Suprapubic skin (tissue), 4 donors: ENCODE measurements around the gene MTMR3. TPM values are rescaled to one million over a fixed set of nuclear protein-coding genes. Genes with fewer than 3 reads are reported as not detected.

Experiments
- DNase-seq, 2 donors: peaks; one replicate each; pipeline ENCODE4 v3.0.0-alpha.2; 2019; ENCODE audit warnings: low spot score in 2 of 2
- H3K27ac ChIP-seq: fragments of 200-600 bp; sonication (generic); one replicate; pipeline ENCODE4 v1.5.1; 2019
- H3K27me3 ChIP-seq: fragments of 200-600 bp; sonication (generic); one replicate; pipeline ENCODE4 v1.5.1; 2019
- H3K36me3 ChIP-seq: fragments of 200-600 bp; sonication (generic); one replicate; pipeline ENCODE4 v1.5.1; 2019
- H3K4me1 ChIP-seq: fragments of 200-600 bp; sonication (generic); one replicate; pipeline ENCODE4 v1.5.1; 2019
- H3K4me3 ChIP-seq: fragments of 200-600 bp; sonication (generic); one replicate; pipeline ENCODE4 v1.5.1; 2019; ENCODE audit warnings: mild to moderate bottlenecking
- H3K9me3 ChIP-seq: fragments of 200-600 bp; sonication (generic); one replicate; pipeline ENCODE4 v1.5.1; 2019
- CTCF ChIP-seq, 2 donors: fragments of 200-600 bp in 1 of 2; fragments of 450-650 bp in 1 of 2; sonication (generic) in 1 of 2; IDR thresholded peaks; one replicate each; pipeline ENCODE4 v1.5.1; 2016 to 2019; ENCODE audit warnings: antibody characterized with exemption in 2 of 2, mild to moderate bottlenecking in 1 of 2, moderate library complexity in 1 of 2
- EP300 ChIP-seq: sonication (generic); formaldehyde crosslinking; IDR thresholded peaks from one replicate; pipeline ENCODE4 v1.6.1; 2017; ENCODE audit warnings: antibody characterized with exemption
- POLR2A ChIP-seq, 2 donors: fragments of 450-650 bp; IDR thresholded peaks; one replicate each; pipeline ENCODE4 v1.6.1; 2017; ENCODE audit warnings: antibody characterized with exemption in 2 of 2, mild to moderate bottlenecking in 2 of 2, moderate library complexity in 2 of 2
- POLR2AphosphoS5 ChIP-seq, 3 donors: sonication (generic); formaldehyde crosslinking; IDR thresholded peaks; one replicate each; pipeline ENCODE4 v1.6.1; 2017; ENCODE audit warnings: antibody characterized with exemption in 3 of 3
- WGBS: methylation state at CpG from one replicate; pipeline ENCODE4 v1.1.5; 2018; 5-methylcytosine and 5-hydroxymethylcytosine counted together
- total RNA-seq, 4 donors: library from RNA; depleted of rRNA; stranded (reverse); fragments of >200 nt; gene quantifications; one replicate each; pipeline ENCODE4 v1.1.0, GENCODE V29; 2016

Gene MTMR3
- total RNA-seq, 4 donors from 2014 or later, result 57.8 to 136 (median 66.0) TPM

- H3K27ac ChIP-seq, result no peak overlapping the region
- no peak for TF ChIP-seq EP300
- H3K9me3 ChIP-seq, result no peaks in the 10 kb centered on the region
- no peaks in the 10 kb centered on the region for H3K4me1 ChIP-seq
- 80% methylated on average over 2 of the region's 2 CpGs for WGBS
- no peak overlapping the region for H3K4me3 ChIP-seq
- no peak for DNase-seq
- H3K27me3 ChIP-seq, result no peaks in the 10 kb centered on the region
- H3K36me3 ChIP-seq, result peaks cover 90% of the 10 kb centered on the region
Observed at GRCh38 chr22:30010789-30011405, 127.9 kb downstream of the MTMR3 start.

DNA sequence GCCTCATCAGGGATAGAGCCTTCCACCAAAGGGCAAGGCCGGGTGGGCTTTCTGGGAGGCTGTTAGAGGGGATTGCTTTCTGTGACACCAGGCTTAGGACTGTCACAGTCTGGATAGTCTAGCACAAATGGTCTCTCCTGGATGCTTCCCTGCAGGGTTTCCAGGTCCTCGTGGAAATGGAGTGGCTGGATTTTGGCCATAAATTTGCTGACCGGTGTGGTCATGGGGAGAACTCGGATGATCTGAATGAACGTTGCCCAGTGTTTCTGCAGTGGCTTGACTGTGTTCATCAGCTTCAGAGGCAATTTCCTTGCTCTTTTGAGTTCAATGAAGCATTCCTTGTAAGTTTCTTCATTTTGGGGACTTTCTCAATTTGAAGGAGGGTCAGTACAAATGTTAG is 130.2 kb downstream of the MTMR3 start:
- TF ChIP-seq POLR2A (IDR thresholded peaks at IDR 0.05) (no peak), CTCF (IDR thresholded peaks at IDR 0.05) (no peak), EP300 (no peak), POLR2AphosphoS5 (IDR thresholded peaks at IDR 0.05) (no peak)
- Histone ChIP-seq H3K27me3 (no peaks in the 10 kb centered on the region), H3K27ac (no peak overlapping the region), H3K36me3 (peaks cover 92% of the 10 kb centered on the region), H3K4me3 (no peak overlapping the region), H3K9me3 (no peaks in the 10 kb centered on the region), H3K4me1 (no peaks in the 10 kb centered on the region)
- DNase-seq, result no peak
- WGBS, result 67% methylated on average over 5 of the region's 5 CpGs

DNA sequence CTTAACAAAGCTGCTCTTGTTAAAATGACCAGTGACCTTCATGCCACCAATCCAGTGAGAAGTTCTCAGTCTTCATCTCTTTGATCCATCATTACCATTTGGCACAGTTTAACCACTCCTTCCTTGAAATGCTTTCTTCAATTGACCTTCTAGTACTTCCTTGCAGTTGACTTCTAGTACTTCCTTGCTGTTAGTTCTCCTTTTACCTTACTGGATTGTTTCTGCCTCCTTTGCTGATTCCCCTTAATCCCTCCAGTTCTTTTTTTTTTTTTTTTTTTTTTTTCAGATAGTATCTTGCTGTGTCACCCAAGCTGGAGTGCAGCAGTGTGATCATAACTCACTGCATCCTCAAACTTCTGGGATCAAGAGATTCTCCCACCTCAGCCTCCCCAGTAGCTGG is 131.3 kb downstream of the MTMR3 start:
- no peak overlapping the region for H3K4me3 ChIP-seq
- H3K27me3 ChIP-seq, result no peaks in the 10 kb centered on the region
- no peak overlapping the region for H3K27ac ChIP-seq
- H3K4me1 ChIP-seq, result no peaks in the 10 kb centered on the region
- no peak for TF ChIP-seq POLR2AphosphoS5 (IDR thresholded peaks at IDR 0.05)
- TF ChIP-seq CTCF (IDR thresholded peaks at IDR 0.05), result no peak
- TF ChIP-seq POLR2A (IDR thresholded peaks at IDR 0.05), result no peak
- no peaks in the 10 kb centered on the region for H3K9me3 ChIP-seq
- no peak for DNase-seq
- H3K36me3 ChIP-seq, result peaks cover 92% of the 10 kb centered on the region

DNA sequence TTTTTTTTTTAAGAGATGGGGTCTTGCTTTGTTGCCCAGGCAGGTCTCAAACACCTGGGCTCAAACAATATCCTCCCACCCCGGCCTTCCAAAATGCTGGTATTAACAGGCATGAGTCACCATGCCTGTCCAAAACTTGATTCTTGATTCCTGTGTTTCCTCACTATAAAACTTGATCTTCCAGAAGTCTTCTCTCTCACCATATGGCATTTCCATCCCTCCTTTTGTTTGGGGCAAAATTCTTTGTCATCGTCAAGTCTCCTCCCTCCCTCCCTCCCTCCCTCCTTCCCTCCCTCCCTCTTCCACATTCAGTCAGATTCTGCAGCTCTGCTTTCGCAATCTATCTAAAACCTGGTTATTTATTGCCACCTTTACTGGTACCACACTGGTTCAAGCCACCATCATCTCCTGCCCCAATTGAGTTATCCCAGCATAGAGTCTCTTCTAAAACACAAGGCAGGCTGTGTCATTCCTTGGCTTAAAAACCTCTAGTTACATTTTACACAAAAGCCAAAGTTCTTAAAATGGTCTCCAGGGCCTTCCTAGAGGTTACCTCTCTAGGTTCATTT is 132.3 kb downstream of the MTMR3 start:
- Histone ChIP-seq H3K36me3 (peaks cover 92% of the 10 kb centered on the region), H3K27me3 (no peaks in the 10 kb centered on the region), H3K9me3 (no peaks in the 10 kb centered on the region), H3K4me3 (no peak overlapping the region), H3K4me1 (no peaks in the 10 kb centered on the region), H3K27ac (no peak overlapping the region)
- no peak for DNase-seq
- no peak for TF ChIP-seq EP300
- WGBS, result 83% methylated on average over 3 of the region's 3 CpGs

- no peaks in the 10 kb centered on the region for H3K9me3 ChIP-seq
- H3K4me3 ChIP-seq, result no peak overlapping the region
- H3K36me3 ChIP-seq, result peaks cover 92% of the 10 kb centered on the region
- DNase-seq, result no peak
- 94% methylated on average over 1 of the region's 1 CpG for WGBS
- no peak overlapping the region for H3K27ac ChIP-seq
- H3K4me1 ChIP-seq, result no peaks in the 10 kb centered on the region
- no peaks in the 10 kb centered on the region for H3K27me3 ChIP-seq
- TF ChIP-seq EP300 (no peak), CTCF (IDR thresholded peaks at IDR 0.05) (no peak), POLR2A (IDR thresholded peaks at IDR 0.05) (no peak), POLR2AphosphoS5 (IDR thresholded peaks at IDR 0.05) (no peak)
Observed at GRCh38 chr22:30015846-30016245, 132.9 kb downstream of the MTMR3 start.

GRCh38 chr22:30016596-30016995 is 133.6 kb downstream of the MTMR3 start:
- no peaks in the 10 kb centered on the region for H3K9me3 ChIP-seq
- H3K4me3 ChIP-seq, result no peak overlapping the region
- TF ChIP-seq CTCF (IDR thresholded peaks at IDR 0.05) (no peak), POLR2A (IDR thresholded peaks at IDR 0.05) (no peak), POLR2AphosphoS5 (IDR thresholded peaks at IDR 0.05) (no peak), EP300 (no peak)
- no peaks in the 10 kb centered on the region for H3K27me3 ChIP-seq
- no peaks in the 10 kb centered on the region for H3K4me1 ChIP-seq
- no peak overlapping the region for H3K27ac ChIP-seq
- WGBS, result 97% methylated on average over 4 of the region's 4 CpGs
- no peak for DNase-seq
- H3K36me3 ChIP-seq, result peaks cover 98% of the 10 kb centered on the region
